Measurements from ENCODE around the gene EGR4.

DNA sequence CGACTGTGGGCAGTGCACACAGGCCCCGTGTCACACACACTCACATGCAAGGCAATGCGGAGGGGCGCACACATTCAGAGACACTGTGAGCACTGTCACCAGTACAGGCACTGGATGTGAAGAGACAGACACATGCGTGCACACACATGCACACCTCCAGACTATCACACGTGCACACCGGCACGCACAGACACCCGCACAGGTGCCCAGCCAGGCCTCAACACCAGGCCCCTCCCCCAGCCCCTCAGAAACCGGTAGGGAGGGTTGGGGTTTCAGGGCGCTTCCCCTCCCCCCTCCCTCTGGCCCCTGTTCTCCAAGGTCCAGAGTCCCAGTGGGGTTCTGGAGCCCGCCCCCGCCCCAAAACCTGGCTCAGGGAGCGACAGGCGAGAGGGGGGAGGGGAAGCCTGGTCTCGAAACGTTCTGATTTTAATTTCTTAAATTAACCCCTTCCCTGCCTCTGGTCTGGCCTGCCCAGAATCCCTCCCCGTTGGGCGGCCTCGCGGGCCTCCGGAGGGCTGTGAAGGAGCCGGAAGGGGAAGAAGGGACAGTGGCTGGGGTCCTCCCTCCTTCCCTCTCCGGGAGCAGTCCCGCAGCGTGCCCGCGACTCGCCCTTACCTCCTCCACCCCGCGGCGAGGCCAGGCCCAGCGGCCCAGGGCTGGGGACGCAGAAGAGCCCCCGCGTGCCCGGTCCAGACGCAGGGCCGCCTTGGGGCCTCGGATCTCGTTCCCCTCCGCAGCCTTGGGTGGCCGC is 9.6 kb downstream of the EGR4 start:
- TF ChIP-seq, protein P1, sequence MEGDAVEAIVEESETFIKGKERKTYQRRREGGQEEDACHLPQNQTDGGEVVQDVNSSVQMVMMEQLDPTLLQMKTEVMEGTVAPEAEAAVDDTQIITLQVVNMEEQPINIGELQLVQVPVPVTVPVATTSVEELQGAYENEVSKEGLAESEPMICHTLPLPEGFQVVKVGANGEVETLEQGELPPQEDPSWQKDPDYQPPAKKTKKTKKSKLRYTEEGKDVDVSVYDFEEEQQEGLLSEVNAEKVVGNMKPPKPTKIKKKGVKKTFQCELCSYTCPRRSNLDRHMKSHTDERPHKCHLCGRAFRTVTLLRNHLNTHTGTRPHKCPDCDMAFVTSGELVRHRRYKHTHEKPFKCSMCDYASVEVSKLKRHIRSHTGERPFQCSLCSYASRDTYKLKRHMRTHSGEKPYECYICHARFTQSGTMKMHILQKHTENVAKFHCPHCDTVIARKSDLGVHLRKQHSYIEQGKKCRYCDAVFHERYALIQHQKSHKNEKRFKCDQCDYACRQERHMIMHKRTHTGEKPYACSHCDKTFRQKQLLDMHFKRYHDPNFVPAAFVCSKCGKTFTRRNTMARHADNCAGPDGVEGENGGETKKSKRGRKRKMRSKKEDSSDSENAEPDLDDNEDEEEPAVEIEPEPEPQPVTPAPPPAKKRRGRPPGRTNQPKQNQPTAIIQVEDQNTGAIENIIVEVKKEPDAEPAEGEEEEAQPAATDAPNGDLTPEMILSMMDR (IDR thresholded peaks at IDR 0.05 in 8 of 11, conservative IDR thresholded peaks at IDR 0.05 in 3 of 11) = no peak
- no peak for TF ChIP-seq POLR2A (IDR thresholded peaks at IDR 0.05)
- TF ChIP-seq POLR2AphosphoS5 (IDR thresholded peaks at IDR 0.05) = no peak
